Endothelial cell of umbilical vein (primary cell): Measurements from ENCODE around the gene GRIK3. TPM values are rescaled to one million over a fixed set of nuclear protein-coding genes. Genes with fewer than 3 reads are reported as not detected.

ENCODE experiments used
- BruUV-seq: library from RNA; stranded (reverse); fragments of 400-500 nt; replicated peaks from 2 replicates; lab custom pipeline; 2021; lab: Mats Ljungman, UMichigan
- CTCF ChIA-PET: fragments of 300-600, 350-600 bp; sonication (Branson Sonifier 250); formaldehyde crosslinking; loops from one replicate; lab custom pipeline; 2021; ENCODE audit warnings: antibody characterized with exemption, inconsistent platforms; lab: Charles Lee
- POLR2A ChIA-PET: fragments of 300-600, 350-600 bp; sonication (Branson Sonifier 250); formaldehyde crosslinking; loops from one replicate; lab custom pipeline; 2021; ENCODE audit warnings: antibody characterized with exemption, inconsistent platforms; lab: Charles Lee
- DNase-seq: peaks from one replicate; pipeline ENCODE4 v3.0.0-alpha.2; 2011; ENCODE audit warnings: low read depth, low spot score
- FAIRE-seq: peaks from 2 replicates; lab custom pipeline; 2011; peaks lifted over from hg19 to GRCh38; lab: Jason Lieb, UNC
- H2AFZ ChIP-seq: 2 replicates; pipeline ENCODE4 v1.6.0; 2012; ENCODE audit warnings: low read depth, low read length, control low read depth, inconsistent platforms
- H3K27ac ChIP-seq: 2 replicates; pipeline ENCODE4 v1.5.1; 2011; ENCODE audit warnings: low read depth, mild to moderate bottlenecking, control low read depth, low read length, moderate library complexity; ENCODE audit not compliant: insufficient read depth
- H3K27me3 ChIP-seq, 2 experiments: 2 replicates each; pipeline versions ENCODE4 v1.6.0 to v1.6.1; 2011; ENCODE audit warnings: low read length in 2 of 2, mixed read lengths in 1 of 2; ENCODE audit not compliant: control insufficient read depth in 2 of 2, insufficient read depth in 2 of 2
- H3K36me3 ChIP-seq, 2 experiments: 2 replicates in 1 of 2; 3 replicates in 1 of 2; pipeline ENCODE4 v1.5.1; 2011; ENCODE audit warnings: low read length in 2 of 2, mild to moderate bottlenecking in 1 of 2, moderate library complexity in 1 of 2; ENCODE audit not compliant: control insufficient read depth in 2 of 2, insufficient read depth in 2 of 2; ENCODE audit errors: extremely low read depth in 1 of 2
- H3K4me1 ChIP-seq: 3 replicates; pipeline ENCODE4 v1.5.1; 2011; ENCODE audit warnings: mild to moderate bottlenecking, low read length; ENCODE audit not compliant: control insufficient read depth, insufficient read depth; ENCODE audit errors: extremely low read depth
- H3K4me2 ChIP-seq: 2 replicates; pipeline ENCODE4 v1.6.1; 2011; ENCODE audit warnings: low read length, control low read depth, mixed read lengths; ENCODE audit not compliant: insufficient read depth
- H3K4me3 ChIP-seq, 3 experiments: fragments of 200-600 bp in 1 of 3; sonication (generic), shearing (Covaris generic) in 1 of 3; replicated peaks in 1 of 3; 2 replicates each; pipeline ENCODE4 v1.5.1; 2011 to 2016; ENCODE audit warnings: control low read depth in 3 of 3, low read length in 3 of 3, mild to moderate bottlenecking in 2 of 3, inconsistent platforms in 1 of 3, low read depth in 1 of 3, moderate library complexity in 1 of 3; ENCODE audit not compliant: insufficient read depth in 1 of 3
- H3K79me2 ChIP-seq: 2 replicates; pipeline ENCODE4 v1.6.0; 2012; ENCODE audit warnings: low read length, inconsistent platforms; ENCODE audit not compliant: control insufficient read depth, insufficient read depth
- H3K9ac ChIP-seq: replicated peaks from 2 replicates; pipeline ENCODE3; 2011; ENCODE audit warnings: low read length, control low read depth; ENCODE audit not compliant: insufficient read depth; ENCODE audit errors: extremely low read depth
- H3K9me1 ChIP-seq: replicated peaks from 3 replicates; pipeline ENCODE4 v1.6.0; 2011; ENCODE audit warnings: mild to moderate bottlenecking, low read length; ENCODE audit not compliant: control insufficient read depth, insufficient read depth; ENCODE audit errors: extremely low read depth
- H3K9me3 ChIP-seq: replicated peaks from 2 replicates; pipeline ENCODE4 v1.5.1; 2012; ENCODE audit warnings: low read length, inconsistent platforms; ENCODE audit not compliant: control insufficient read depth, insufficient read depth
- H4K20me1 ChIP-seq: replicated peaks from 2 replicates; pipeline ENCODE3; 2011; ENCODE audit warnings: mild to moderate bottlenecking, low read length; ENCODE audit not compliant: control insufficient read depth, insufficient read depth; ENCODE audit errors: extremely low read depth
- CTCF ChIP-seq, 2 donors: IDR thresholded peaks; 1 replicate in 1 of 2; 2 replicates in 1 of 2; pipeline ENCODE4 v1.5.1; 2011; ENCODE audit warnings: low read length in 2 of 2, mild to moderate bottlenecking in 2 of 2, moderate library complexity in 2 of 2, control low read depth in 1 of 2, inconsistent platforms in 1 of 2, low read depth in 1 of 2; ENCODE audit not compliant: insufficient read depth in 1 of 2; ENCODE audit errors: extremely low read depth in 1 of 2
- EZH2 ChIP-seq: IDR thresholded peaks from 2 replicates; pipeline ENCODE4 v1.6.1; 2012; ENCODE audit warnings: borderline replicate concordance, low read depth, mild to moderate bottlenecking, moderate library complexity, low read length, inconsistent platforms; ENCODE audit not compliant: severe bottlenecking
- FOS ChIP-seq: IDR thresholded peaks from 2 replicates; pipeline ENCODE4 v1.6.1; 2011; ENCODE audit warnings: mild to moderate bottlenecking, low read length, moderate library complexity, borderline replicate concordance; ENCODE audit not compliant: insufficient read depth
- GATA2 ChIP-seq: IDR thresholded peaks from 2 replicates; pipeline ENCODE4 v1.7.0; 2011; ENCODE audit warnings: low read depth, mild to moderate bottlenecking, moderate library complexity, mixed read lengths, low read length; ENCODE audit not compliant: insufficient read length, insufficient read depth
- JUN ChIP-seq: IDR thresholded peaks from 2 replicates; pipeline ENCODE4 v1.6.1; 2011; ENCODE audit warnings: borderline replicate concordance, low read depth; ENCODE audit not compliant: insufficient read length, insufficient read depth
- MAX ChIP-seq: IDR thresholded peaks from 2 replicates; pipeline ENCODE4 v1.6.1; 2011; ENCODE audit not compliant: insufficient read depth, insufficient read length
- MYC ChIP-seq: IDR thresholded peaks from one replicate; pipeline ENCODE4 v1.6.1; 2011; ENCODE audit warnings: mild to moderate bottlenecking, low read depth, low read length
- POLR2A ChIP-seq: IDR thresholded peaks from 2 replicates; pipeline ENCODE4 v1.6.1; 2012; ENCODE audit warnings: low read depth, mild to moderate bottlenecking, control low read depth, low read length
- POLR2AphosphoS5 ChIP-seq: IDR thresholded peaks from 2 replicates; pipeline ENCODE4 v1.6.1; 2012; ENCODE audit warnings: low read depth, mild to moderate bottlenecking, control low read depth, low read length, moderate library complexity; ENCODE audit not compliant: insufficient read depth
- dilution Hi-C: fragments of 300-500 bp; cut with MboI; formaldehyde crosslinking; loops from one replicate; pipeline ENCODE4 v1.15.0; 2019; ENCODE audit warnings: low sequenced_read_pairs; ENCODE audit not compliant: extremely low pct_ligation_motif_present
- intact Hi-C: fragments of 100-400 bp; cut with micrococcal nuclease; formaldehyde crosslinking; loops from one replicate; pipeline ENCODE4 v1.10.0; 2022
- polyA plus RNA-seq, 4 experiments: library from polyadenylated mRNA; depleted of rRNA in 3 of 4; stranded (reverse) in 3 of 4; unstranded in 1 of 4; fragments of >200 nt; gene quantifications; 2 replicates each; pipeline versions ENCODE4 v1.2.1 to v1.2.3, GENCODE V29; 2011 to 2012; ENCODE audit warnings: missing spikeins in 1 of 4
- total RNA-seq: library from RNA; stranded (reverse); gene quantifications from 2 replicates; pipeline ENCODE4 v1.2.3, GENCODE V29; 2021

Gene GRIK3
- total and polyA plus RNA-seq, 2 donors (not counting 3 experiments of a cell fraction or from before 2014, with no cell fraction given), result not detected

- Histone ChIP-seq H3K9me3 (no peaks in the 10 kb centered on the region), H3K27ac (no peak overlapping the region), H3K79me2 (no peaks in the 10 kb centered on the region), H3K36me3 (no peaks in the 10 kb centered on the region), H3K9me1 (no peaks in the 10 kb centered on the region), H4K20me1 (no peaks in the 10 kb centered on the region), H3K4me3 (no peak overlapping the region), H3K27me3 (no peaks in the 10 kb centered on the region), H3K4me1 (no peaks in the 10 kb centered on the region), H3K4me2 (no peak overlapping the region), H3K9ac (no peak overlapping the region), H2AFZ (no peak overlapping the region)
- dilution Hi-C loops (no loop called here), intact Hi-C loops (no loop called here)
- FAIRE-seq, result no peak
- no peak for DNase-seq
- no peak for TF ChIP-seq POLR2AphosphoS5
- no peak for TF ChIP-seq GATA2
- TF ChIP-seq CTCF (IDR thresholded peaks at IDR 0.05; ENCODE audit: extremely low read depth in 1 of 2, insufficient read depth in 1 of 2, low read depth in 1 of 2, low read length in 2 of 2), result no peak
- no peak for TF ChIP-seq POLR2A
- TF ChIP-seq FOS, result no peak
- no peak for TF ChIP-seq EZH2
- TF ChIP-seq JUN, result no peak
- no peak for TF ChIP-seq MYC
- TF ChIP-seq MAX, result no peak
- ChIA-PET CTCF (no interaction called here), POLR2A (no interaction called here)
- no TSS peak for BruUV-seq
Observed at GRCh38 chr1:36858981-36859380, 175.3 kb downstream of the GRIK3 start.
